PC-3 (cell line): ENCODE data around the gene LTBP4. TPM values are rescaled to one million over a fixed set of nuclear protein-coding genes. Genes with fewer than 3 reads are reported as not detected.
A peak's percentile ranks its signal among the peaks of the same experiment; 100 is the strongest.

Source experiments
- ATAC-seq: fragments of 200-7000 bp; cut with Tn5 transposase; 2 replicates; pipeline ENCODE4 v1.9.1; 2020; ENCODE audit warnings: mild to moderate bottlenecking, moderate library complexity
- BruUV-seq: library from RNA; stranded (reverse); fragments of 400-500 nt; replicated peaks from 2 replicates; lab custom pipeline; 2021; lab: Mats Ljungman, UMichigan
- CTCF ChIA-PET: fragments of 300-600 bp; sonication (Branson Sonifier 250); formaldehyde crosslinking; loops from one replicate; lab custom pipeline; 2022; ENCODE audit warnings: antibody characterized with exemption; lab: Charles Lee
- POLR2A ChIA-PET: fragments of 300-600 bp; sonication (Branson Sonifier 250); formaldehyde crosslinking; loops from one replicate; lab custom pipeline; 2022; ENCODE audit warnings: antibody characterized with exemption; ENCODE audit not compliant: unreplicated experiment; lab: Charles Lee
- DNase-seq: peaks from one replicate; pipeline ENCODE4 v3.0.0-alpha.2; 2015
- H2AFZ ChIP-seq: fragments of 300-600 bp; sonication (generic); 2 replicates; pipeline ENCODE4 v1.6.0; 2016; ENCODE audit warnings: antibody characterized with exemption, low read length
- H3F3A ChIP-seq: fragments of 300-600 bp; sonication (generic); one replicate; pipeline ENCODE4 v1.6.0; 2017; ENCODE audit warnings: antibody characterized with exemption, low read length, control low read depth, mild to moderate bottlenecking; ENCODE audit not compliant: unreplicated experiment
- H3K27ac ChIP-seq: fragments of 300-600 bp; sonication (generic); 2 replicates; pipeline ENCODE4 v1.5.1; 2016; ENCODE audit warnings: mild to moderate bottlenecking, low read length
- H3K27me3 ChIP-seq: fragments of 300-600 bp; sonication (generic); 2 replicates; pipeline ENCODE4 v1.6.1; 2016; ENCODE audit warnings: low read length, mixed read lengths
- H3K36me3 ChIP-seq: fragments of 300-600 bp; sonication (generic); 2 replicates; pipeline ENCODE4 v1.6.1; 2016; ENCODE audit warnings: low read depth, mixed run types, low read length, mixed read lengths
- H3K4me1 ChIP-seq: fragments of 300-600 bp; sonication (generic); 2 replicates; pipeline ENCODE4 v1.5.1; 2016; ENCODE audit warnings: low read length; ENCODE audit not compliant: insufficient read depth
- H3K4me2 ChIP-seq: fragments of 300-600 bp; sonication (generic); 2 replicates; pipeline ENCODE4 v1.6.0; 2016; ENCODE audit warnings: low read length
- H3K4me3 ChIP-seq: fragments of 300-600 bp; sonication (generic); 2 replicates; pipeline ENCODE4 v1.5.1; 2016; ENCODE audit warnings: mild to moderate bottlenecking, low read length, mixed read lengths
- H3K79me2 ChIP-seq: fragments of 300-600 bp; sonication (generic); 2 replicates; pipeline ENCODE4 v1.6.1; 2017; ENCODE audit warnings: low read length, mixed read lengths
- H3K9ac ChIP-seq: fragments of 300-600 bp; sonication (generic); 2 replicates; pipeline ENCODE4 v1.6.0; 2016; ENCODE audit warnings: mild to moderate bottlenecking, low read length
- H3K9me2 ChIP-seq: fragments of 300-600 bp; sonication (generic); replicated peaks from 2 replicates; pipeline ENCODE4 v1.6.1; 2016; ENCODE audit warnings: mixed run types, low read length, mixed read lengths
- H3K9me3 ChIP-seq: fragments of 300-600 bp; sonication (generic); 2 replicates; pipeline ENCODE4 v1.6.1; 2016; ENCODE audit warnings: low read length, mixed read lengths
- H4K20me1 ChIP-seq: fragments of 300-600 bp; sonication (generic); 2 replicates; pipeline ENCODE4 v1.6.1; 2016; ENCODE audit warnings: low read length, mixed read lengths
- EZH2 ChIP-seq: fragments of 300-600 bp; sonication (generic); IDR thresholded peaks from one replicate; pipeline ENCODE4 v1.6.1; 2017; ENCODE audit warnings: antibody characterized with exemption, mild to moderate bottlenecking, low read length; ENCODE audit not compliant: unreplicated experiment
- EZH2phosphoT487 ChIP-seq: fragments of 300-600 bp; sonication (generic); IDR thresholded peaks from 2 replicates; pipeline ENCODE4 v1.6.1; 2018; ENCODE audit warnings: mild to moderate bottlenecking, antibody characterized with exemption, low read length, borderline replicate concordance
- intact Hi-C: fragments of 100-400 bp; cut with micrococcal nuclease; formaldehyde crosslinking; loops from 2 replicates; pipeline ENCODE4 v1.9.0; 2023
- total RNA-seq: library from RNA; depleted of rRNA; stranded (reverse); fragments of >200 nt; gene quantifications from 2 replicates; pipeline ENCODE4 v1.2.3, GENCODE V29; 2014
- TF ChIP-seq, protein P1 (sequence below): fragments of 300-600 bp; sonication (generic); conservative IDR thresholded peaks from 2 replicates; pipeline ENCODE4 v1.5.1; 2017; ENCODE audit warnings: antibody characterized with exemption, low read depth, mild to moderate bottlenecking, low read length

LTBP4 gene
- total RNA-seq, 1 experiment from 2014 or later: 8.9 TPM

DNA sequence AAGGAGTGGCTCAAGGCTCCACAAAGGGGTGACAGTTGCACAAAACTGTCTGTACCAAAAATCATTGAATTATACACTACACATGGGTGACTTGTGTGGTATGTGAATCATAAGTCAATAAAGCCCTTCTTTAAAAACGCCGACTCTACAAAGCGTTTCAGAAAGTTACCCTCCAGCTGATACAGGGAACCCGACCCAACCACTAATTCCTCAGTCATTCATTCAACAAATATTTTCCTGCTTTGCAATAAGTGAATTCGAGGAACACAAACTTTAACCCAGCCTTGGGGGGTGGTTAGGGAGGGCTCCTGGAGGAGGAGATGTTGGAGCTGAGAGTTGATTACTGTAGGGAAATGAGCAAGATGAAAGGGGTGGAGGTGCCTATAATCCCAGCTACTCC is 32.0 kb downstream of the LTBP4 start:
- Histone ChIP-seq H3K4me2 (peak overlapping the region; percentile 73), H3F3A (no peaks in the 10 kb centered on the region), H3K27me3 (no peaks in the 10 kb centered on the region), H3K36me3 (no peaks in the 10 kb centered on the region; the same call in 1 of the 2 replicates), H3K27ac (no peak overlapping the region), H3K9me3 (no peaks in the 10 kb centered on the region), H4K20me1 (no peaks in the 10 kb centered on the region), H3K4me3 (no peak overlapping the region), H2AFZ (no peak overlapping the region), H3K9me2 (no peaks in the 10 kb centered on the region), H3K79me2 (no peaks in the 10 kb centered on the region), H3K4me1 (peaks cover 22% of the 10 kb centered on the region), H3K9ac (no peak overlapping the region)
- TF ChIP-seq EZH2phosphoT487: no peak
- TF ChIP-seq, protein P1, sequence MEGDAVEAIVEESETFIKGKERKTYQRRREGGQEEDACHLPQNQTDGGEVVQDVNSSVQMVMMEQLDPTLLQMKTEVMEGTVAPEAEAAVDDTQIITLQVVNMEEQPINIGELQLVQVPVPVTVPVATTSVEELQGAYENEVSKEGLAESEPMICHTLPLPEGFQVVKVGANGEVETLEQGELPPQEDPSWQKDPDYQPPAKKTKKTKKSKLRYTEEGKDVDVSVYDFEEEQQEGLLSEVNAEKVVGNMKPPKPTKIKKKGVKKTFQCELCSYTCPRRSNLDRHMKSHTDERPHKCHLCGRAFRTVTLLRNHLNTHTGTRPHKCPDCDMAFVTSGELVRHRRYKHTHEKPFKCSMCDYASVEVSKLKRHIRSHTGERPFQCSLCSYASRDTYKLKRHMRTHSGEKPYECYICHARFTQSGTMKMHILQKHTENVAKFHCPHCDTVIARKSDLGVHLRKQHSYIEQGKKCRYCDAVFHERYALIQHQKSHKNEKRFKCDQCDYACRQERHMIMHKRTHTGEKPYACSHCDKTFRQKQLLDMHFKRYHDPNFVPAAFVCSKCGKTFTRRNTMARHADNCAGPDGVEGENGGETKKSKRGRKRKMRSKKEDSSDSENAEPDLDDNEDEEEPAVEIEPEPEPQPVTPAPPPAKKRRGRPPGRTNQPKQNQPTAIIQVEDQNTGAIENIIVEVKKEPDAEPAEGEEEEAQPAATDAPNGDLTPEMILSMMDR: no peak
- TF ChIP-seq EZH2: no peak
- POLR2A ChIA-PET: interaction anchor here (0.6 kb wide), 1 partner anchor 28 kb away, joined by 4 read pairs; no protein-coding TSS in a partner anchor
- CTCF ChIA-PET: interaction anchor here (0.7 to 1.7 kb wide), 3 partner anchors 27 to 200 kb away, joined by 3 to 16 read pairs (median 4); no protein-coding TSS in a partner anchor
- peak; percentile 89 for DNase-seq
- no TSS peak for BruUV-seq
- ATAC-seq: peak; percentile 85
- intact Hi-C loops: no loop called here

DNA sequence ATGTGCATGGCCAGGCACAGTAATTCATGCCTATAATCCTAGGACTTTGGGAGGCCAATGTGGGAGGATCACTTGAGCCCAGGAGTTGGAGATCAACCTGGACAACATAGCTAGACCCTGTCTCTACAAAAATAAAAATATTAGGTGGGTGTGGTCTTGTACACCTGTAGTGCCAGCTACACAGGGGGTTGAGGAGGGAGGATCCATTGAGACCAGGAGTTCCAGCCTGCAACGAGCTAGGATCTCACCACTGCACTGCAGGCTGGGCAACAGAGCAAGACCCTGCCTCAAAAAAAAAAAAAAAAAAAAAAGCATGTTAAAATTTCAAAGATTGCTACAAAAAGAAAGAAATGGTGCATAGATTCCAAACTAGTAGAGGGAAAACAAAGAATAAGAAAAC is 37.2 kb downstream of the LTBP4 start:
- no peak overlapping the region for H3K9ac ChIP-seq
- CTCF ChIA-PET: interaction anchor here (0.6 to 1.1 kb wide), 2 partner anchors 89 to 93 kb away, joined by 3 to 26 read pairs; no protein-coding TSS in a partner anchor
- H3K36me3 ChIP-seq: no peaks in the 10 kb centered on the region; the same call in 1 of the 2 replicates
- DNase-seq (no peak), ATAC-seq (no peak)
- POLR2A ChIA-PET: no interaction called here
- TF ChIP-seq EZH2 (no peak), EZH2phosphoT487 (no peak)
- TF ChIP-seq, protein P1: no peak
- no peaks in the 10 kb centered on the region for H3K9me3 ChIP-seq
- H3K4me2 ChIP-seq: no peak overlapping the region
- peaks cover 11% of the 10 kb centered on the region for H3K4me1 ChIP-seq
- no peaks in the 10 kb centered on the region for H3K79me2 ChIP-seq
- H4K20me1 ChIP-seq: no peaks in the 10 kb centered on the region
- H3K27me3 ChIP-seq: no peaks in the 10 kb centered on the region
- H3K27ac ChIP-seq: no peak overlapping the region
- BruUV-seq: no TSS peak
- intact Hi-C loops: no loop called here
- no peaks in the 10 kb centered on the region for H3K9me2 ChIP-seq
- no peak overlapping the region for H3K4me3 ChIP-seq
- no peaks in the 10 kb centered on the region for H3F3A ChIP-seq
- no peak overlapping the region for H2AFZ ChIP-seq

DNA sequence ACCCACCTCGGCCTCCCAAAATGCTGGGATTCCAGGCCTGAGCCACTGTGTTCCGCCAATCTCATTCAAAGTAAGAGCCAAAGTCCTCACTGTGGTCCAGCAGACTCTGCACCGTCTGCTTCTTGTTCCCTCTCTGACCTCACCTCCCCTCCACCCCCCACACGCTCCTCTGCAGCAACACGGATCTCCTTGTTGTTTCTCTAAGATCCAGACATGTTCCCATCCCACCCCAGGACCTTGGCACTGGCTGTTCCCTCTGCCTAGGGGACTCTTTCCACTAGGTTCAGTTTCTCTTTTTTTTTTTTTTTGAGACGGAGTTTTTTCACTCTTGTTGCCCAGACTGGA is 38.4 kb downstream of the LTBP4 start:
- no peak overlapping the region for H3K9ac ChIP-seq
- H4K20me1 ChIP-seq: no peaks in the 10 kb centered on the region
- no peak overlapping the region for H3K4me3 ChIP-seq
- TF ChIP-seq EZH2 (no peak), EZH2phosphoT487 (no peak)
- no peaks in the 10 kb centered on the region for H3F3A ChIP-seq
- ATAC-seq: no peak
- H3K9me2 ChIP-seq: no peaks in the 10 kb centered on the region
- ChIA-PET CTCF (interaction anchor here (1.1 kb wide), 1 partner anchor 90 kb away, joined by 26 read pairs; no protein-coding TSS in a partner anchor), POLR2A (no interaction called here)
- no peaks in the 10 kb centered on the region for H3K4me1 ChIP-seq
- DNase-seq: no peak
- no peak overlapping the region for H2AFZ ChIP-seq
- H3K27me3 ChIP-seq: no peaks in the 10 kb centered on the region
- no peaks in the 10 kb centered on the region for H3K9me3 ChIP-seq
- no peaks in the 10 kb centered on the region for H3K79me2 ChIP-seq
- intact Hi-C loops: no loop called here
- BruUV-seq: no TSS peak
- no peak overlapping the region for H3K4me2 ChIP-seq
- H3K27ac ChIP-seq: no peak overlapping the region
- no peaks in the 10 kb centered on the region for H3K36me3 ChIP-seq
